WTC11 (cell line): ENCODE results near the gene SLC4A1AP. TPM values are rescaled to one million over a fixed set of nuclear protein-coding genes. Genes with fewer than 3 reads are reported as not detected.

ENCODE experiments used
- E2F5 ChIP-seq: sonication (generic); formaldehyde crosslinking; IDR thresholded peaks from 2 replicates; pipeline ENCODE4 v1.8.1; 2022; ENCODE audit warnings: mild to moderate bottlenecking, moderate library complexity, missing genetic modification reagents
- MLX ChIP-seq: sonication (generic); formaldehyde crosslinking; IDR thresholded peaks from 2 replicates; pipeline ENCODE4 v1.8.1; 2023; ENCODE audit warnings: mild to moderate bottlenecking, missing genetic modification reagents, moderate library complexity
- NFYB ChIP-seq: sonication (generic); formaldehyde crosslinking; conservative IDR thresholded peaks from 2 replicates; pipeline ENCODE4 v1.8.0; 2022; ENCODE audit warnings: low read depth, missing genetic modification reagents
- ZBTB21 ChIP-seq: sonication (generic); formaldehyde crosslinking; IDR thresholded peaks from 2 replicates; pipeline ENCODE4 v1.8.1; 2023; ENCODE audit warnings: mild to moderate bottlenecking, missing genetic modification reagents, borderline replicate concordance
- ZBTB43 ChIP-seq: sonication (generic); formaldehyde crosslinking; IDR thresholded peaks from 2 replicates; pipeline ENCODE4 v1.8.1; 2023; ENCODE audit warnings: mild to moderate bottlenecking, missing genetic modification reagents
- total RNA-seq: library from RNA; stranded (reverse); gene quantifications from 3 replicates; pipeline ENCODE4 v1.2.3, GENCODE V29; 2021

Gene SLC4A1AP
- total RNA-seq, 1 experiment from 2014 or later, result 20.1 TPM

- TF ChIP-seq E2F5, result no peak
- no peak for TF ChIP-seq NFYB
- no peak for TF ChIP-seq ZBTB43 (CRISPR knock-in tag)
- TF ChIP-seq ZBTB21 (CRISPR knock-in tag), result no peak
- TF ChIP-seq MLX, result no peak
Observed at GRCh38 chr2:27742571-27742970, 78.9 kb downstream of the SLC4A1AP start (continued).

Other genes with a start within 250 kb of the SLC4A1AP start
- gene NRBP1, start 235.3 kb upstream of the SLC4A1AP start, total RNA-seq, result 108 to 110 TPM (median 108 TPM) in 3 replicates
- 41.9 to 50.0 TPM (median 49.2 TPM) in 3 replicates for gene KRTCAP3, start 221.5 kb upstream of the SLC4A1AP start, total RNA-seq
- gene IFT172, start 174.1 kb upstream of the SLC4A1AP start, total RNA-seq, result 19.8 to 25.3 TPM (median 22.7 TPM) in 3 replicates
- 12.5 to 14.1 TPM (median 13.0 TPM) in 3 replicates for gene FNDC4, start 168.7 kb upstream of the SLC4A1AP start, total RNA-seq
- gene GCKR, start 167.1 kb upstream of the SLC4A1AP start, total RNA-seq, result 0.64 to 1.1 TPM (median 0.72 TPM) in 3 replicates
- gene ZNF512, start 80.8 kb upstream of the SLC4A1AP start, total RNA-seq, result 31.1 to 34.2 TPM (median 33.2 TPM) in 3 replicates
- gene CCDC121, start 34.9 kb upstream of the SLC4A1AP start, total RNA-seq, result 1.9 to 2.9 TPM (median 2.0 TPM) in 3 replicates
- gene GPN1, start 34.8 kb upstream of the SLC4A1AP start, total RNA-seq, result 35.9 to 38.4 TPM (median 37.8 TPM) in 3 replicates
- 22.6 to 24.1 TPM (median 23.8 TPM) in 3 replicates for gene SUPT7L, start 275 bp upstream of the SLC4A1AP start, total RNA-seq
- gene MRPL33, start 107.8 kb downstream of the SLC4A1AP start, total RNA-seq, result 52.5 to 60.6 TPM (median 58.3 TPM) in 3 replicates
- 1.2 to 1.7 TPM (median 1.6 TPM) in 3 replicates for gene RBKS, start 226.5 kb downstream of the SLC4A1AP start, total RNA-seq
- 16.5 to 21.5 TPM (median 21.0 TPM) in 3 replicates for gene BABAM2, start 226.8 kb downstream of the SLC4A1AP start, total RNA-seq